Measurements from ENCODE around the gene FMN2.

FMN2 gene

GRCh38 chr1:240104672-240105071, 13.0 kb downstream of the FMN2 start:
- H3K79me2 ChIP-seq (ENCODE audit: low read length), result no peaks in the 10 kb centered on the region

GRCh38 chr1:240107058-240107684, 15.5 kb downstream of the FMN2 start:
- H3K9me3 ChIP-seq (ENCODE audit: insufficient read depth, low read length), result no peaks in the 10 kb centered on the region
- H3K27me3 ChIP-seq (ENCODE audit: low read depth, low read length), result no peaks in the 10 kb centered on the region
- no peak overlapping the region for H3K27ac ChIP-seq (ENCODE audit: low read length)
- H3K4me1 ChIP-seq (ENCODE audit: low read length), result no peaks in the 10 kb centered on the region
- no peak overlapping the region for H3K9ac ChIP-seq (ENCODE audit: low read length)
- H2AFZ ChIP-seq (ENCODE audit: low read depth, low read length), result no peak overlapping the region
- no peaks in the 10 kb centered on the region for H3K36me3 ChIP-seq (replicated peaks; ENCODE audit: low read depth, low read length)
- no peaks in the 10 kb centered on the region for H4K20me1 ChIP-seq (ENCODE audit: insufficient read depth, low read length)
- no peak overlapping the region for H3K4me2 ChIP-seq (ENCODE audit: low read length)
- H3K79me2 ChIP-seq (ENCODE audit: low read length), result no peaks in the 10 kb centered on the region
- H3K4me3 ChIP-seq (ENCODE audit: low read length), result no peak overlapping the region
- TF ChIP-seq EZH2phosphoT487 (IDR thresholded peaks at IDR 0.05; ENCODE audit: low read depth), result no peak
- TF ChIP-seq CTCF (IDR thresholded peaks at IDR 0.05; ENCODE audit: low read depth, low read length), result no peak

More at GRCh38 chr1:240104672-240105071, 13.0 kb downstream of the FMN2 start:
- no peaks in the 10 kb centered on the region for H3K4me1 ChIP-seq (ENCODE audit: low read length)
- peaks cover 10% of the 10 kb centered on the region; the same call in 1 of the 2 replicates for H3K27me3 ChIP-seq (ENCODE audit: low read depth, low read length)
- H3K36me3 ChIP-seq (replicated peaks; ENCODE audit: low read depth, low read length), result no peaks in the 10 kb centered on the region
- no peak overlapping the region for H3K9ac ChIP-seq (ENCODE audit: low read length)
- no peak overlapping the region for H3K4me3 ChIP-seq (ENCODE audit: low read length)
- no peaks in the 10 kb centered on the region for H4K20me1 ChIP-seq (ENCODE audit: insufficient read depth, low read length)
- no peaks in the 10 kb centered on the region for H3K9me3 ChIP-seq (ENCODE audit: insufficient read depth, low read length)
- H3K27ac ChIP-seq (ENCODE audit: low read length), result no peak overlapping the region
- H3K4me2 ChIP-seq (ENCODE audit: low read length), result no peak overlapping the region
- no peak overlapping the region for H2AFZ ChIP-seq (ENCODE audit: low read depth, low read length)
- TF ChIP-seq CTCF (IDR thresholded peaks at IDR 0.05; ENCODE audit: low read depth, low read length) (no peak), EZH2phosphoT487 (IDR thresholded peaks at IDR 0.05; ENCODE audit: low read depth) (no peak)

- H3K4me2 ChIP-seq (ENCODE audit: low read length), result no peak overlapping the region
- H3K9ac ChIP-seq (ENCODE audit: low read length), result no peak overlapping the region
- TF ChIP-seq EZH2phosphoT487 (IDR thresholded peaks at IDR 0.05; ENCODE audit: low read depth) (no peak), CTCF (IDR thresholded peaks at IDR 0.05; ENCODE audit: low read depth, low read length) (no peak)
- H3K9me3 ChIP-seq (ENCODE audit: insufficient read depth, low read length), result no peaks in the 10 kb centered on the region
- H3K4me1 ChIP-seq (ENCODE audit: low read length), result no peaks in the 10 kb centered on the region
- H3K27ac ChIP-seq (ENCODE audit: low read length), result no peak overlapping the region
- no peaks in the 10 kb centered on the region for H3K79me2 ChIP-seq (ENCODE audit: low read length)
- H3K4me3 ChIP-seq (ENCODE audit: low read length), result no peak overlapping the region
- no peak overlapping the region for H2AFZ ChIP-seq (ENCODE audit: low read depth, low read length)
- H4K20me1 ChIP-seq (ENCODE audit: insufficient read depth, low read length), result no peaks in the 10 kb centered on the region
- no peaks in the 10 kb centered on the region for H3K36me3 ChIP-seq (replicated peaks; ENCODE audit: low read depth, low read length)
- H3K27me3 ChIP-seq (ENCODE audit: low read depth, low read length), result no peaks in the 10 kb centered on the region
Measured at GRCh38 chr1:240109130-240109529, 17.4 kb downstream of the FMN2 start.

GRCh38 chr1:240109920-240110636, 18.4 kb downstream of the FMN2 start:
- TF ChIP-seq EZH2phosphoT487 (IDR thresholded peaks at IDR 0.05; ENCODE audit: low read depth), result no peak
- no peak for TF ChIP-seq CTCF (IDR thresholded peaks at IDR 0.05; ENCODE audit: low read depth, low read length)

More at GRCh38 chr1:240109920-240110636, 18.4 kb downstream of the FMN2 start:
- H3K79me2 ChIP-seq (ENCODE audit: low read length), result no peaks in the 10 kb centered on the region
- no peak overlapping the region for H3K9ac ChIP-seq (ENCODE audit: low read length)
- H2AFZ ChIP-seq (ENCODE audit: low read depth, low read length), result no peak overlapping the region
- no peaks in the 10 kb centered on the region for H3K4me1 ChIP-seq (ENCODE audit: low read length)
- H3K9me3 ChIP-seq (ENCODE audit: insufficient read depth, low read length), result no peaks in the 10 kb centered on the region
- H3K27ac ChIP-seq (ENCODE audit: low read length), result no peak overlapping the region
- no peak overlapping the region for H3K4me3 ChIP-seq (ENCODE audit: low read length)
- no peak overlapping the region for H3K4me2 ChIP-seq (ENCODE audit: low read length)
- no peaks in the 10 kb centered on the region for H3K27me3 ChIP-seq (ENCODE audit: low read depth, low read length)
- no peaks in the 10 kb centered on the region for H3K36me3 ChIP-seq (replicated peaks; ENCODE audit: low read depth, low read length)
- no peaks in the 10 kb centered on the region for H4K20me1 ChIP-seq (ENCODE audit: insufficient read depth, low read length)
